ENCODE results near the gene TBCD. TPM values are rescaled to one million over a fixed set of nuclear protein-coding genes. Genes with fewer than 3 reads are reported as not detected.

The TBCD gene
- total and polyA plus RNA-seq, 9 of the 15 experiments (the other 6 are each of a cell fraction or from before 2014, with no cell fraction given), result 8.9 to 98.5 (median 28.0) TPM

- in situ Hi-C loops (cut with MboI) (no loop called here), intact Hi-C loops (cut with micrococcal nuclease) (no loop called here)
- H3K4me2 ChIP-seq (ENCODE audit: insufficient read depth, low read length), result no peak overlapping the region
- no TSS peak for BruUV-seq (replicated peaks)
- H3K9ac ChIP-seq (ENCODE audit: insufficient read depth in 1 of 2, low read depth in 2 of 2, low read length in 2 of 2), result peak overlapping the region in 1 of 2 experiments; percentile 19; a peak in 2 of 4 replicates
- H3K79me2 ChIP-seq (ENCODE audit: control insufficient read depth, insufficient read depth, low read length), result peaks cover 49% of the 10 kb centered on the region
- ChIA-PET POLR2A (interaction anchor here (0.6 to 2.6 kb wide), 3 partner anchors 8 to 49 kb away, joined by 3 to 20 read pairs (median 4); no protein-coding TSS in a partner anchor), CTCF (ENCODE audit: low intra/inter-chr PET ratio) (no interaction called here)
- peak overlapping the region; percentile 22; the same call in 2 of the 3 replicates for H3K27ac ChIP-seq (ENCODE audit: extremely low read depth, low read depth, low read length)
- FAIRE-seq, result no peak
- H3K27me3 ChIP-seq (ENCODE audit: control insufficient read depth in 2 of 2, insufficient read depth in 2 of 2, low read length in 2 of 2), result no peaks in the 10 kb centered on the region
- no peak overlapping the region for H3K4me3 ChIP-seq
- H3K36me3 ChIP-seq (ENCODE audit: control insufficient read depth, insufficient read depth, low read length), result peaks cover 20% of the 10 kb centered on the region; the same call in 2 of the 3 replicates
- peaks cover 33 to 77% of the 10 kb centered on the region in 2 experiments for H3K4me1 ChIP-seq (replicated peaks in 1 of 2; ENCODE audit: control insufficient read depth in 2 of 2, insufficient read depth in 2 of 2, low read length in 2 of 2)
- no peaks in the 10 kb centered on the region for H3K9me1 ChIP-seq (ENCODE audit: control insufficient read depth, insufficient read depth, low read length)
- no peak overlapping the region for H2AFZ ChIP-seq (ENCODE audit: low read depth, low read length)
- H4K20me1 ChIP-seq (replicated peaks; ENCODE audit: control insufficient read depth, insufficient read depth, low read length), result no peaks in the 10 kb centered on the region
- H3K9me3 ChIP-seq (replicated peaks; ENCODE audit: control insufficient read depth, insufficient read depth, low read depth, low read length), result no peaks in the 10 kb centered on the region
- DNase-seq (ENCODE audit: extremely low read depth in 1 of 4, low spot score in 3 of 4), result no peak
- no peak for ATAC-seq
- WGBS (ENCODE audit: insufficient coverage, low coverage, missing lambda C conversion rate), result 91% methylated on average over 18 of the region's 23 CpGs
- TF ChIP-seq EZH2 (IDR thresholded peaks at IDR 0.05; ENCODE audit: borderline replicate concordance, low read depth, low read length), result no peak
- TF ChIP-seq PTTG1 (tag; IDR thresholded peaks at IDR 0.05; ENCODE audit: low read depth), result no peak
- TF ChIP-seq RBM25 (IDR thresholded peaks at IDR 0.05; ENCODE audit: low read depth, low read length, severe bottlenecking), result no peak
- TF ChIP-seq CXXC5 (CRISPR knock-in tag; IDR thresholded peaks at IDR 0.05), result no peak
- TF ChIP-seq SMAD1 (IDR thresholded peaks at IDR 0.05; ENCODE audit: low read depth, low read length, partially characterized antibody), result no peak
- no peak for TF ChIP-seq ZNF57 (CRISPR knock-in tag; IDR thresholded peaks at IDR 0.05)
- no peak for TF ChIP-seq SRSF7 (optimal IDR thresholded peaks at IDR 0.05; ENCODE audit: low read depth, low read length)
- no peak for TF ChIP-seq ZNF586 (CRISPR knock-in tag; conservative IDR thresholded peaks at IDR 0.05)
- no peak for TF ChIP-seq OTX1 (CRISPR knock-in tag; IDR thresholded peaks at IDR 0.05)
- TF ChIP-seq VEZF1 (CRISPR knock-in tag; IDR thresholded peaks at IDR 0.05), result no peak
- no peak for TF ChIP-seq ZNF3 (CRISPR knock-in tag; IDR thresholded peaks at IDR 0.05)
- TF ChIP-seq TGIF2 (CRISPR knock-in tag; IDR thresholded peaks at IDR 0.05), result no peak
- no peak for TF ChIP-seq ZNF134 (CRISPR knock-in tag; conservative IDR thresholded peaks at IDR 0.05)
These were observed 131.7 kb downstream of the TBCD start for GRCh38 chr17:82883419-82884031.
